ENCODE data around the gene ADGRD2.

DNA sequence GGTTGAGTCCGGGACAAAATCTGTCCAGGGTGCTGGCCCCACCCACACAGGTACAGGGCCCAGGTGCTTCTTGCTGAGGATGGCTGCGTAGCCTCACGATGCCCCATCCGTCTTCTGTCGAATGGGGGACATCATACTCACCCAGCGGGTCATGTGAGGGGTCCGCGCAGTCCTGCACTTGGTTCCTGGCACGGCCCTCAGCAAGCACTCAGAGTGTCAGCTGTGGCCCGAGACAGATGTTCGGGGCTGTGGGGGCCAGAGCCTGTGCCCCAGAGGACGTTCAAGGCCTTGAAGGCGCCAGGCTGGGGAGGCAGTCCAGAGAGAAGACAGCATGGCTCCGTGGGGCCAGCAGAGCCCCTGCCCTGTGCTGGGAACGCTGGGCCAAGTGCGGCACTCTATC, 29.1 kb downstream of the ADGRD2 start:
- TF ChIP-seq ARNT (IDR thresholded peaks at IDR 0.05) = no peak
- no peak for TF ChIP-seq BHLHE40 (IDR thresholded peaks at IDR 0.05; ENCODE audit: borderline replicate concordance)
- no peak for TF ChIP-seq HDGF (IDR thresholded peaks at IDR 0.05; ENCODE audit: borderline replicate concordance)
- no peak for TF ChIP-seq NFRKB (IDR thresholded peaks at IDR 0.05)
